ENCODE measurements around the gene TRPC4AP.

DNA sequence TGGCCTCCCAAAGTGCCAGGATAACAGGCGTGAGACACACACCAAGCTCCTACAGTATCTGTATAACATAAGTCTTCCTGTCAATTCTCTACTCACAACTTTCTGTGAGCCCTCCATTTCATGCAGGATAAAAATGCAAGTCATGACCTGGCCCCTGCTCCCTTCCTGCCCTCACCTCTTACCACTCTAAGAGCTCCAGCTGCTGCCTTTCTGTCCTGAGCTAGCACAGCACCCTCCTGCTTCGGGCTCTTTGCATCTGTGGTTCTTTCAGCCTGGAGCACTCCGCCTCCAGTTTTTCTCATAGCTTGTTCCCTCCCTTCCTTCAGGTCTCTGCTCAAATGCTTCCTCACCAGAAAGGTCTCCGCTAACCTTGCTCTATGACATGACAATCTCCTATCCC, 23.7 kb upstream of the TRPC4AP start:
- TF ChIP-seq RARB (CRISPR knock-in tag; IDR thresholded peaks at IDR 0.05) (no peak), ESRRG (CRISPR knock-in tag; IDR thresholded peaks at IDR 0.05) (no peak), TCF4 (CRISPR knock-in tag; IDR thresholded peaks at IDR 0.05; ENCODE audit: borderline replicate concordance) (no peak), TOX (CRISPR knock-in tag; IDR thresholded peaks at IDR 0.05; ENCODE audit: borderline replicate concordance) (no peak), ARNTL (CRISPR knock-in tag; IDR thresholded peaks at IDR 0.05; ENCODE audit: borderline replicate concordance, low read depth) (no peak), CSDC2 (CRISPR knock-in tag; IDR thresholded peaks at IDR 0.05) (no peak), GLIS3 (CRISPR knock-in tag; IDR thresholded peaks at IDR 0.05) (no peak), ZNF70 (CRISPR knock-in tag; IDR thresholded peaks at IDR 0.05) (no peak)
- TF ChIP-seq, protein P1, sequence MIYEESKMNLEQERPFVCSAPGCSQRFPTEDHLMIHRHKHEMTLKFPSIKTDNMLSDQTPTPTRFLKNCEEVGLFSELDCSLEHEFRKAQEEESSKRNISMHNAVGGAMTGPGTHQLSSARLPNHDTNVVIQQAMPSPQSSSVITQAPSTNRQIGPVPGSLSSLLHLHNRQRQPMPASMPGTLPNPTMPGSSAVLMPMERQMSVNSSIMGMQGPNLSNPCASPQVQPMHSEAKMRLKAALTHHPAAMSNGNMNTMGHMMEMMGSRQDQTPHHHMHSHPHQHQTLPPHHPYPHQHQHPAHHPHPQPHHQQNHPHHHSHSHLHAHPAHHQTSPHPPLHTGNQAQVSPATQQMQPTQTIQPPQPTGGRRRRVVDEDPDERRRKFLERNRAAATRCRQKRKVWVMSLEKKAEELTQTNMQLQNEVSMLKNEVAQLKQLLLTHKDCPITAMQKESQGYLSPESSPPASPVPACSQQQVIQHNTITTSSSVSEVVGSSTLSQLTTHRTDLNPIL (CRISPR knock-in tag; IDR thresholded peaks at IDR 0.05; ENCODE audit: low read depth) = no peak
- TF ChIP-seq, protein P2, sequence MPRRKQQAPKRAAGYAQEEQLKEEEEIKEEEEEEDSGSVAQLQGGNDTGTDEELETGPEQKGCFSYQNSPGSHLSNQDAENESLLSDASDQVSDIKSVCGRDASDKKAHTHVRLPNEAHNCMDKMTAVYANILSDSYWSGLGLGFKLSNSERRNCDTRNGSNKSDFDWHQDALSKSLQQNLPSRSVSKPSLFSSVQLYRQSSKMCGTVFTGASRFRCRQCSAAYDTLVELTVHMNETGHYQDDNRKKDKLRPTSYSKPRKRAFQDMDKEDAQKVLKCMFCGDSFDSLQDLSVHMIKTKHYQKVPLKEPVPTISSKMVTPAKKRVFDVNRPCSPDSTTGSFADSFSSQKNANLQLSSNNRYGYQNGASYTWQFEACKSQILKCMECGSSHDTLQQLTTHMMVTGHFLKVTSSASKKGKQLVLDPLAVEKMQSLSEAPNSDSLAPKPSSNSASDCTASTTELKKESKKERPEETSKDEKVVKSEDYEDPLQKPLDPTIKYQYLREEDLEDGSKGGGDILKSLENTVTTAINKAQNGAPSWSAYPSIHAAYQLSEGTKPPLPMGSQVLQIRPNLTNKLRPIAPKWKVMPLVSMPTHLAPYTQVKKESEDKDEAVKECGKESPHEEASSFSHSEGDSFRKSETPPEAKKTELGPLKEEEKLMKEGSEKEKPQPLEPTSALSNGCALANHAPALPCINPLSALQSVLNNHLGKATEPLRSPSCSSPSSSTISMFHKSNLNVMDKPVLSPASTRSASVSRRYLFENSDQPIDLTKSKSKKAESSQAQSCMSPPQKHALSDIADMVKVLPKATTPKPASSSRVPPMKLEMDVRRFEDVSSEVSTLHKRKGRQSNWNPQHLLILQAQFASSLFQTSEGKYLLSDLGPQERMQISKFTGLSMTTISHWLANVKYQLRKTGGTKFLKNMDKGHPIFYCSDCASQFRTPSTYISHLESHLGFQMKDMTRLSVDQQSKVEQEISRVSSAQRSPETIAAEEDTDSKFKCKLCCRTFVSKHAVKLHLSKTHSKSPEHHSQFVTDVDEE (CRISPR knock-in tag; IDR thresholded peaks at IDR 0.05) = no peak
